HUES64 (cell line): ENCODE measurements around the gene HERC5.

ENCODE experiments used
- H3K27ac ChIP-seq: 2 replicates; pipeline ENCODE4 v1.7.0; 2013; ENCODE audit warnings: low read depth, low read length, inconsistent platforms
- H3K27me3 ChIP-seq: 2 replicates; pipeline ENCODE4 v1.6.1; 2013; ENCODE audit warnings: mild to moderate bottlenecking, low read length; ENCODE audit not compliant: insufficient read depth
- H3K36me3 ChIP-seq: 2 replicates; pipeline ENCODE4 v1.6.1; 2013; ENCODE audit warnings: mild to moderate bottlenecking, low read length; ENCODE audit not compliant: insufficient read depth
- H3K4me1 ChIP-seq: 2 replicates; pipeline ENCODE4 v1.6.1; 2013; ENCODE audit warnings: mild to moderate bottlenecking, low read length, moderate library complexity; ENCODE audit not compliant: insufficient read depth
- H3K4me3 ChIP-seq: 2 replicates; pipeline ENCODE4 v1.5.1; 2013; ENCODE audit warnings: mild to moderate bottlenecking, low read length, moderate library complexity
- H3K9ac ChIP-seq: 2 replicates; pipeline ENCODE4 v1.6.1; 2013; ENCODE audit warnings: mild to moderate bottlenecking, low read depth, low read length
- H3K9me3 ChIP-seq: 2 replicates; pipeline ENCODE4 v1.6.1; 2013; ENCODE audit warnings: low read depth, low read length; ENCODE audit not compliant: insufficient read depth
- WGBS: fragments of 150-250, 120-280 bp; methylation state at CpG from one replicate; pipeline ENCODE4 v1.1.7; 2013; ENCODE audit warnings: missing lambda C conversion rate; 5-methylcytosine and 5-hydroxymethylcytosine counted together

HERC5 gene

DNA sequence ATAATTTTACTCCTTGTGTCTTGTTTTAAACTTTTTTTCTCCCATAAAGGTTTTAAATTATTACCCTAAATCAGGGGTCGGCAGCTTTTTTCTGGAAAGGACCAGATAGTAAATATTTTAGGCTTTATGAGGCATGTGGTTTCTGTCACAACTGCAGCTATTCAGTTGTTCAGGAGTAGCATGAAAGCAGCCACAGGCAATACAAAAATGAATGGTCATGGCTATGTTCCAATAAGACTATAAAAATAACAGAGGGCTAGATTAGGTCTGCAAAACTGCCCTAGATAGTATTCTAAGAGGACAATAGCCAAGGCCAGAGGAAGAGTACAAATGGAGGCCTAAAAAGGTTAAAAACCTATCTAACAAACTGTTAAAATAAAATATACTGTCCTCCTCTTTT is 24.6 kb downstream of the HERC5 start:
- Histone ChIP-seq H3K4me3 (no peak overlapping the region), H3K9me3 (no peaks in the 10 kb centered on the region), H3K4me1 (no peaks in the 10 kb centered on the region), H3K36me3 (no peaks in the 10 kb centered on the region), H3K27ac (no peak overlapping the region), H3K9ac (no peak overlapping the region), H3K27me3 (no peaks in the 10 kb centered on the region)
- 94% methylated on average over 1 of the region's 1 CpG for whole genome bisulfite sequencing

DNA sequence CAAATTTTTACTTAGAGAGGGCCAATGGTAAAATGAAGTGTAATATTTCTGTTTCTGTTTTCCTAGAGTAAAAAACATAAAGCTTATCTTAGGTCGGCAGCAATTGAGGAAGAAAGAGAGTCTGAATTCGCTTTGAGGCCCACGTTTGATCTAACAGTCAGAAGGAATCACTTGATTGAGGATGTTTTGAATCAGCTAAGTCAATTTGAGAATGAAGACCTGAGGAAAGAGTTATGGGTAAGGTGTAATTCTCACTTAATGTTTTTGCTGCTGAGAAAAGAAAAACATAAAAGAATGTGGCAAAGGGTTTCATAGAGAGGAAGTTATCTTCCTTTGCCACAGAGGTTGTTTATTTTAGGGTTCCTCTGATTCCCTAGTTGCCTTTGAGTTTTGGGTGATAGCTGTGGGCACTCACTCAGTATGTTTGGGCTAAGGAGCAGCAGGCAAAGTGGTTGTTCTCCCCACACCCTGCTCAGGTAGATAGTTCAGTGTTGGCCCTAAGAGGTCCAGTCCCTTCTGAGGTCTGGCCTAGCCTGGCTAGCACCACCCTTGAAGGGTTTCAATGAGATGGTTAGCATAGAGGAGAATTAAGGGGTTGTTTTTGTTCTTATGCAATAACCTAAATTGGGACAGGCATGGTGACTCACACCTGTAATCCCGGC is 32.3 kb downstream of the HERC5 start:
- H3K9me3 ChIP-seq: no peaks in the 10 kb centered on the region
- H3K9ac ChIP-seq: no peak overlapping the region
- H3K27me3 ChIP-seq: no peaks in the 10 kb centered on the region
- WGBS: 90% methylated on average over 4 of the region's 4 CpGs
- H3K36me3 ChIP-seq: no peaks in the 10 kb centered on the region
- H3K4me3 ChIP-seq: no peak overlapping the region
- no peaks in the 10 kb centered on the region for H3K4me1 ChIP-seq
- H3K27ac ChIP-seq: no peak overlapping the region

DNA sequence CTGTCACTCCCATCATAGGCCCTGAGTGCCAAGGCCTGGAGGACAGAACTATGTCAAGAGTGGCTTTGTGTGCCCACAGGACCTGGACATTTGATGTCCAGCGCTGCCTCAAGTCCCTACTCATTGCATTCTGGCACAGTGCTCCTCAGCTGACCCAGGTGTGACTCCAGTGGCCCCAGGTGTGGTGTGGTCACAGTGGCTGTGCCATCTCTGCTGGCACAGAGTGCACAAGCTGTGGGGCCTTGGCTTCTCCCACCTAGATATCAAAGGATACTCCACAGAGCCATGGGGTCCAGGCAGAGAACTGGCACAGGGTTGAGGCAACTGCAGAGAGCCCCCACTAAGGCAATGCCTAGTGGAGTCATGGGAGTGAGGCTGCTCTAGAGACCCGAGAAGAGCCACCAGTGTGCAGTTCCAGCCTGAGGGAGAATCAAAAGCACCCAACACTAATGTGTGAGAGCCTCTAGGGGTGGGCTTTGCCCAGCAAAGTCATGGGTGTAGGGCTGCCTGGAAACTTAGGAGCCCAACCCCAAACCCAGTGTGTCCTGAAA is 41.0 kb downstream of the HERC5 start:
- Histone ChIP-seq H3K36me3 (no peaks in the 10 kb centered on the region), H3K27me3 (no peaks in the 10 kb centered on the region), H3K4me1 (no peaks in the 10 kb centered on the region), H3K27ac (no peak overlapping the region), H3K9me3 (no peaks in the 10 kb centered on the region), H3K9ac (no peak overlapping the region), H3K4me3 (no peak overlapping the region)
- WGBS: 93% methylated on average over 2 of the region's 2 CpGs

DNA sequence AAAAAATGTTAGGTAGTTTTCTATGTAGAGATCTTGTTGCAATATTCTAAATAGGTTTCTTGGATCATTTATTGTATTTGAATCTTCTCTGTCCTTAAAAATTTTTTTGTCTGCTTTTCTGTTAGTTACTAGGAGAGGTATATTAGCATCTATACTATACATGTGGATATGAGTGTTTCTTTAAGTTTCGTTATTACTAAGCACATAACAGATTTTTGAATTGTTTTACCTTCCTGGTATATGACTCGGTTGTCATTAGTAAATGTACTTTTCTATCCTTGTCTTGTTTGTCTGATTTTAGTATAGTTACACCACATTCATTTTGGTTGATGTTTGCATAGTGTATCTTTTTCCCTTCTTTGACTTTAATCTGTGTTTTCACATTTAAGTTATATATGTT is 46.4 kb downstream of the HERC5 start:
- Histone ChIP-seq H3K27me3 (no peaks in the 10 kb centered on the region), H3K27ac (no peak overlapping the region), H3K36me3 (no peaks in the 10 kb centered on the region), H3K9me3 (no peaks in the 10 kb centered on the region), H3K4me3 (no peak overlapping the region), H3K9ac (no peak overlapping the region), H3K4me1 (no peaks in the 10 kb centered on the region)
- WGBS: 100% methylated on average over 1 of the region's 2 CpGs

DNA sequence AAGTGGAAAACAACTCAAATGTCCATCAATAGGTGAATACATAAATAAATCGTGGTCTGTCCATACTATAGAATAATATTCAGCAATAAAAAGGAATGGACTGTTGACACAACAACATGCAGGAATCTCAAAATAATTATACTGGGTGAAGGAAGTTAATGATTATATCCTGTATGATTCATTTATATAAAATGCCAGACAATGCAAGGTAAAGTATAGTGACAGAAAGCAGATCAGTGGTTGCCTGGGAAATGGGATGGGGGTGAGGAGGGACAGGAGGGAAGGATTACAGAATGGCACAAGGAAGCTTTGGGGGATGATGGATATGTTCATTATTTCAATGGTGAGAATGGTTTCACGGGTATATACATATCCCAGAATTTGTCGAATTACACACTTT is 54.3 kb downstream of the HERC5 start:
- Histone ChIP-seq H3K36me3 (no peaks in the 10 kb centered on the region), H3K9me3 (no peaks in the 10 kb centered on the region), H3K27me3 (no peaks in the 10 kb centered on the region), H3K4me1 (no peaks in the 10 kb centered on the region), H3K4me3 (no peak overlapping the region), H3K27ac (no peak overlapping the region), H3K9ac (no peak overlapping the region)
- no CpG with 5 or more reads among the region's 3 CpGs for WGBS

DNA sequence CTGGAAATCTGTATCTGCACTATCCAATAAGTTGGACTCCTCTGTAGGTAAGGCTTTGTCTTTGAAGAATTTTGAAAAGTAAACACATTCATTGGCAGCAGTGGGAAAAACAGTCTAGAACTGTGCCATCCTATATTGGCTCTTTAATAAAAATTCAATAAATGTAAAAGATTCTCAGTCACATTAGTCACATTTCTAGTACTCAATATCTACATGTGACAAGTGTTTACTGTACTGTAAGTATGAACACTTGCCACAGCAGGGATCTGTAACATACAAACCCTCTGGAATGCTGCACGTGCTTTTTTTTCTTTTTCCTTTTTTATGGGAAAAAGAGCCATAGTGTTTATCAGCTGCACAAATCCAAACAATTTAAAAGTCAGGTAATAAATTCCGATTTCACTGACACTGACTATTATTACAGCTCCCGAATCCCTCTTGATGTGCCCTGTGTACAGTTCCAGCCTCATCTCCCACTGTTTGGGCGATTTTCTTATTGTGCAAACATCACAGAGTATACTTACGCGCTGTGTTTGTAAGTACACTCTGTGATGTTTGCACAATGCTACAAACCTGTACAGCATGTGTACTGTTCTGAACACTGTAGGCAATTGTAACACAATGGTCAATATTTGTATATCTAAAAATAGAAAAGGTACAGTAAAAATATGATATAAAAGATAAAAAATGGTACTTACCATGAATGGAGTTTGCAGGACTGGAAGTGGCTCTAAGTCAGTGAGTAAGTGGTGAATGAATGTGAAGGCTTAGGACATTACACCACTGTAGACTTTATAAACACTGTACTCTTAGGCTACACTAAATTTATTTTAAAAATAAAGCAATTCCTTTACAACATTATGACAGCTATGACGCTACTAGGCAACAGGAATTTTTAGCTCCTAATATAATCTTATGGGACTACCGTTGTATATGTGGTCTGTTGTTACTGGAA is 57.9 kb downstream of the HERC5 start:
- H3K9me3 ChIP-seq: no peaks in the 10 kb centered on the region
- H3K9ac ChIP-seq: no peak overlapping the region
- no peaks in the 10 kb centered on the region for H3K4me1 ChIP-seq
- H3K27me3 ChIP-seq: no peaks in the 10 kb centered on the region
- WGBS: 94% methylated on average over 6 of the region's 8 CpGs
- no peak overlapping the region for H3K4me3 ChIP-seq
- no peaks in the 10 kb centered on the region for H3K36me3 ChIP-seq
- no peak overlapping the region for H3K27ac ChIP-seq

DNA sequence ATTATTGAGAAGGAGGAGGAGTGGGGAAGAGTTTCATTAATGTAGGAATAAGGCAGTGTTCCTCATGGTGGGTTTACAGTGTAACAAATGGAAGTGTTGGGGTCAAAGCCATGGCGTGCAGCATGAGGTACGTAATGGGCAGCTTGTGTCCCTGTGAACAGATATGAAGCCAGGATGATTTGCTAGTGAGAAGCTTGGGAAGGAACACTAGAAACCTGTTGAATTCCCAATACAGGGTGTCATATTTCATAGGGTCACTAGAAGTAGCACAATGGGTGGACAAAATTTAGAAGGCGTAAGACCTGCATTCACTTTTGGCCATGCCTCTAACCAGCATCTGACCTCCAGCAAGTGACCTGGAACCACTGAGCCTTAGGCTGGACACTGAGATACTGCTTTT is 59.8 kb downstream of the HERC5 start:
- Histone ChIP-seq H3K4me3 (no peak overlapping the region), H3K27me3 (no peaks in the 10 kb centered on the region), H3K36me3 (peaks cover 18% of the 10 kb centered on the region), H3K9me3 (no peaks in the 10 kb centered on the region), H3K4me1 (no peaks in the 10 kb centered on the region), H3K27ac (no peak overlapping the region), H3K9ac (no peak overlapping the region)
- 98% methylated on average over 3 of the region's 3 CpGs for WGBS

DNA sequence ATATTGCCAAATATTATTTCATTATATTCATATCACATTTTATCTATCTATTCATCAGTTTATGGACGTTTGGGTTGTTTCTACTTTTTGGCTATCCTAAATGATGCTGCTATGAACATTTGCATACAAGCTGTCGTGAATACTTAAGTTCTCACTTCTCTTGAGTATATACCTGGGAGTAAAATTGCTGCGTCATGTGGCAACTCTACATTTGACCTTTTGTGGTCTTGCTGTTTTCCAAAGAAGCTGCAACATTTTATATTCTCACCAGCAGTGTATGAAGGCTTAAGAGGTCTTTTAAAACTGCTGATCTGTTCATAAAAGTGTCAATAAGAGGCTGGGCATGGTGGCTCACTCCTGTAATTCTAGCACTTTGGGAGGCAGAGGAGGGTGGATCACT is 60.9 kb downstream of the HERC5 start:
- no peak overlapping the region for H3K4me3 ChIP-seq
- no peak overlapping the region for H3K9ac ChIP-seq
- no peaks in the 10 kb centered on the region for H3K9me3 ChIP-seq
- H3K27me3 ChIP-seq: no peaks in the 10 kb centered on the region
- H3K4me1 ChIP-seq: 0 out of 2 replicates have a peak, but pooled peaks cover 4% of the 10 kb centered on the region
- WGBS: 96% methylated on average over 3 of the region's 3 CpGs
- H3K27ac ChIP-seq: no peak overlapping the region
- H3K36me3 ChIP-seq: peaks cover 20% of the 10 kb centered on the region

DNA sequence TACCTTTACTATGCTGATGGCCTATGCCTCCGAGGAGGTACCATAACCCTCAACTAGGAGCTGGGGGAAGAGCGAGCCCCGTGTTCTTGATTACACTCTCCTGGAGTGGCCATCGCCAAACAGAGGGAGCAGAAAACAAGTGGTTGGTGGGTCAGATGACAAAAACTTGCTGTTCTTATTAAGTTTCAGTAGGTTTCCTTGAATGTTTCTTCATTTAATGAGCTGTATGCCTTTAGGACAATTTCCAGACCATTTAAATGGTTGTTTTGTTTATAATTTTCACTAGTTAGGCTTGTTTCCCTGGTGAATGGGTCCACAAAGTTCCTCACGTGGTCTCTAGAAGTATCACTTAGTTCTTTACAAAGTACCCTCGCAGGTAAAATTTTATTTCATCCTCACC is 62.0 kb downstream of the HERC5 start:
- Histone ChIP-seq H3K9me3 (no peaks in the 10 kb centered on the region), H3K36me3 (peaks cover 20% of the 10 kb centered on the region), H3K4me1 (peaks cover 5% of the 10 kb centered on the region; the same call in 1 of the 2 replicates), H3K4me3 (no peak overlapping the region), H3K27me3 (no peaks in the 10 kb centered on the region), H3K9ac (no peak overlapping the region), H3K27ac (no peak overlapping the region)
- whole genome bisulfite sequencing: 88% methylated on average over 6 of the region's 6 CpGs

DNA sequence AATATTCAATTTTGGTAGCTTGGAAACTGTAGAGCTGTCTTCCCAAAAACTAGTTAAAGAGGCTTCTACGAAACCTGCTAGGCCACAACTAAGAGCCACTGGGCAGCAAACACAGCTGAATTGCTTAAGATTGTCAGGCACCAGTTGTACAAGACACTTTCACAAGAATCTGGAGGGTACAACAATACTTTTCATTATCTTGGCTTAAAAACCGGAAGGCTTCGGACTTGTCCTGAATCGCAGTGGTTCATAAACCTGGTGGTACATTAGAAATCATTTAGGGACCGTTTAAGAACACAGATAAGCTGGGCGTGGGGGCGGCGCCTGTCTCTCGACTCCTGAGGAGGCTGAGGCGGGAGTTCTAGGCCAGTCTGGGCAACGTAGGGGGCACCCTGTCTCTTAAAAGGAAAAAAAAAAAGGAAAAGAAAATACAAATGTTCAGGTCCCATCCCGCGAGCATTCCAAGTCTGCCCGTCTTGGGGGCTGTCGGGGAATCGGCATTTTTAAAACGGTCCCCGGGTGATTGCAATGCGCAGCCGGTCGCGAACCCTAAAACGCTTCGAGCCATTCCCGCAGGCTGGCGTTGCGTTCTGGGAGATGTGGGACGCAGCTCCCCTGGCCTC is 65.9 kb downstream of the HERC5 start:
- Histone ChIP-seq H3K27ac (peak overlapping the region; percentile 85), H3K9ac (peak overlapping the region; percentile 93), H3K27me3 (no peaks in the 10 kb centered on the region), H3K36me3 (peaks cover 20% of the 10 kb centered on the region), H3K4me3 (peak overlapping the region; percentile 96), H3K9me3 (no peaks in the 10 kb centered on the region), H3K4me1 (peaks cover 9% of the 10 kb centered on the region; the same call in 1 of the 2 replicates)
- WGBS: 3% methylated on average over 28 of the region's 28 CpGs
